HG02943 (cell line): ENCODE results near the gene HYAL1.
A peak's percentile ranks its signal among the peaks of the same experiment; 100 is the strongest.
"Not testable (repeated sequence)": the region's sequence is repeated elsewhere in the genome, so short reads cannot be mapped to it uniquely, and the experiment has no call there.

Experiments used
- ATAC-seq: cut with Tn5 transposase; IDR thresholded peaks from one replicate; pipeline ENCODE4 v1.9.1; 2021; ENCODE audit warnings: mild to moderate bottlenecking, low read depth, moderate library complexity; ENCODE audit not compliant: unreplicated experiment

The HYAL1 gene

GRCh38 chr3:50319894-50320625, 16.7 kb upstream of the HYAL1 start:
- no peak for ATAC-seq

GRCh38 chr3:50319181-50319893, 16.0 kb upstream of the HYAL1 start:
- ATAC-seq = no peak

DNA sequence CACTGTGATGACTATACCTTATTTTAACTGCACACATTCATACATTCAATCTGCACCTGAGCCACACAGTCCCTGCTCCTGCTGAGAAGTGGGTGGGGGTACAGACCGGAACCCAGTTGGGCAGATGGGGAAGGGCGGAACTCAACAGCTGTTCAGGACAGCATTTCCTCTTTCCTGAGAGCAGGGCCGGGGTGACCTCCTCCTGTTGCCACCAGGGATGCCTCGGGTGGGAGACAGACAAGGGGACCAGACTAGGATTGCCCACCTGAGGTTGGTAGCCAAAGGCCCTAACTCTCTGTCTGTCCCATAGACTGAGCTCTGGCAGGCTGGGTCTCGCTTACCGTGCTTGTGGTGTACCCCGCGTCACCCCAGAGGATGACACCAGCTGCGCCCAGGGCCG, 15.2 kb upstream of the HYAL1 start:
- ATAC-seq = no peak

DNA sequence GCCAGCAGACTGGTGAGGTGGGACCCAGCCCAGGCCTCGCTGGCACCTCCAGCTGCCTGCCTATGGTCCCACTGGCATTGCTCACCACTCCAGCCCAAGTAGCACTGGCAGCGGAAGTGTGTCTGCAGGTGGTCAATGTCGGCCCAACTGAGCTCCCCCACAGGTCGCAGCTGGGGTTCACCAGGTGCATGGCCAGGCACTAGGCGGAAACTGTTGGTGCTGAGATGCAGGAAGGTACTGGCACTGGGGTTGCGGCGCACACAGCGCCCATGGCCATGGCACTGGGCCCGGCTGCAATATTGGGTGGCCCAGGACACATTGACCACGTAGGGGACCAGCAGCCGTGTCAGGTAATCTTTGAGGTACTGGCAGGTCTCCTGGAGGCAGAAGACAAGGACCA, 14.8 kb upstream of the HYAL1 start:
- ATAC-seq = no peak

GRCh38 chr3:50317300-50317699, 13.9 kb upstream of the HYAL1 start:
- ATAC-seq = no peak

DNA sequence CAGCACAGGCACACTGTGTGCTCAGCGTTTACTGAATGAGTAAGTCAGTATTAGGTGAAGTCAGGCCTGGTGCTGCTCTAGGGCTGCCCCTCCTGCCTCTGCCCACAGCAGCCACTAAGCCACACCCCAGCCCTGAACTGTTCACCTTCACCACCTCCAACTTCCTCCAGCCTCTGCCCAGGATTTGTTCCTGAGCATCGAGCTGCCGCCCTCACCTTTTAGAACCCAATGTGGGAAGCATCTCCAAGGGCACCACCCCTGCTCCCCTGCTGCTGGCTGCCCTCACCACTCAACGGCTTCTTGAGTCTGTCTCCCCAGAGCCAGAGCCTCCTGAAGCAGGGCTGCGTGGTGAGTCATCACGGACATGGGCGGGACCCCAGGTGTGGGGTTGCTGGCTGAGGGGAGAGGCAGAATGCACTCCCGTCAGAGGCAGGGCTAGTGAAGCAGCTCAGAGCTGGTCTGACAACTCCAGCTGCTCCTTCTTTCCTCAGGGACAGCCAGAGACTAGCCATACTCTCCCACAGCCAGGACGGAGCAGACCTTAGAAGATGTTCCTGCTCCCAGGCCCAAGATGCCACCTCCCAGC, 13.4 kb upstream of the HYAL1 start:
- ATAC-seq = no peak

GRCh38 chr3:50314816-50315215, 11.4 kb upstream of the HYAL1 start:
- no peak for ATAC-seq

GRCh38 chr3:50314342-50314741, 11.0 kb upstream of the HYAL1 start:
- ATAC-seq = no peak

DNA sequence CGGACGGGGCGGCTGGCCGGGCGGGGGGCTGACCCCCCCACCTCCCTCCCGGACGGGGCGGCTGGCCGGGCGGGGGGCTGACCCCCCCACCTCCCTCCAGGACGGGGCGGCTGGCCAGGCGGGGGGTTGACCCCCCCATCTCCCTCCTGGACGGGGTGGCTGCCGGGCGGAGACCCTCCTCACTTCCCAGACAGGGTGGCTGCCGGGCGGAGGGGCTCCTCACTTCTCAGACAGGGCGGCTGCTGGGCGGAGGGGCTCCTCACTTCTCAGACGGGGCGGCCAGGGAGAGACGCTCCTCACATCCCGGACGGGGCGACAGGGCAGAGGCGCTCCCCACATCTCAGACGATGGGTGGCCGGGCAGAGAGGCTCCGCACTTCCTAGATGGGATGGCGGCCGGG, 8.7 kb upstream of the HYAL1 start:
- not testable (repeated sequence) for ATAC-seq

GRCh38 chr3:50304601-50305000, 1.2 kb upstream of the HYAL1 start:
- no peak for ATAC-seq

DNA sequence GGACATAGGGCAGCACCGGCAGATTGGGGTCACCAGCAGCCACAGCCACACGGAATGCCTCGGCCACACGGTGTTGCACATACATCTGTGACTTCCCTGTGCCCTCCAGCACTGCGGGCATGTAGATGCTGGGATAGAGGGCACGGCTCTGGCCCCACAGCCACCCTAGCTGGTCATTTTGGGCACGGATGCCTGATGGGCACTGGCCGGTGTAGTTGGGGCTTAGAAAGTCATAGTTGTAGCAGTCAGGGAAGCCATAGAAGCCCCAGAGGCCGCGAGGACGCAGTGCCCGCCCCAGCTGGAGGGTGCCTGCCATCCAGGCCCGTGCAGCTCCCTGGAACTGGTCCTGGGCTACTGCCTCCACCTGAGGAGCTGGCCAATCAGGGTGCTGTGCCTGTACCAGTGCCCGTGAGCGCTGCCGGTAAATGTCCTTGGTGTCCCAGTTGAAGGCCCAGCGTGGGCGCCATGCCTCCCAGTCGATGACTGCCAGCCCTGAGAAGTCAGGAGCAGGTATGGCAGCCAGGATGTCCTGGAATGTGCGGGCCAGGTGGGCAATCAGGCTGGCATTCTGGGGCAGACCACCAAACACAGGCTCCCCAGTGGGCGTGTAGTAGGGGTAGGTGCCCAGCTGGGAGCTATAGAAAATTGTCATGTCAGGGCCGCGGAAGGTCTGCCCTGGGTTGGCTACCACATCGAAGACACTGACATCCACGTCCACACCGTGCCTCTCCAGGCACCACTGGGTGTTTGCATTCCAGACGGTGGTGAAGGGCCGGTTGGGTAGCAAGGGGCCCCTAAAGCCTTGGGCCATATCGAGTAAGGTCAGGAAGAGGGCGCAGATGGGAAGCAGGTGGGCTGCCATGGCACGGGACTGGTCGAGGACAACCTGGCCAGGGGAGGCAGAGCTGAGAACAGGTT, 1.0 kb downstream of the HYAL1 start:
- no peak for ATAC-seq

- no peak for ATAC-seq
Observed at GRCh38 chr3:50300681-50301254, 2.6 kb downstream of the HYAL1 start.

DNA sequence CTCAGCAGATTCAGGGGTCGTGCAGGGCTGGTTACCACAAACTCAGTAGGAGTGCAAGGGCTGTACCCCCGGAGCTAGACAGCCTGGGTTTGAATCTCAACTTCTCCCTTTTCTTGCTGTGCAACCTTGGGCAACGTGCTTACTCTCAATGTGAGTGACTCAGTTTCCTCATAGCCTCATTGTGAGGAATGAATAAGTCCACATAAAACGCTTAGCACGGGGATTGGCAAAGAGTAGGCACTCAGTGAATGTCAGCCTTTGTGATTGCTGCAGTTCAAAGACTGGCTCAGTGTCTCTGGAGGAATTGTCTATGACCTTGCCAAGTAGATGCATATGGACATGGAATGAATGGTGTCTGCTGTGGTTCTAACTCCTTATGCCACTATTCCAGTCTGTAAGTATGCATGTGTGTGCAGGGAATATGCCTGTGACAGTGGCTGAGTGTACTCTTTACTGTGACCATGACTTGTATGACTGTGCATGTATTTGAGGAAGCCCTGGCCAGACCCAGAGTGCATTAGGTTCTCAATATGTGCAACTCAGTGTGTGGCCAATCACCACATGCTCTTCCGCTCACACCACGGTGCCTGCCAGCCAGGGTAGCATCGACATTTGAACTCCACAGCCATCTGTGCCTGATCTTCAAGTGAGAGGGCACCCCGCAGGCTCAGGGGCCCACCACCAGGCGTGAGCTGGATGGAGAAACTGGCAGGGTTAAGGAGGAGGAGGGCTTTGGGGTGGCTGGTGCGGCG, 3.3 kb downstream of the HYAL1 start:
- ATAC-seq = no peak

DNA sequence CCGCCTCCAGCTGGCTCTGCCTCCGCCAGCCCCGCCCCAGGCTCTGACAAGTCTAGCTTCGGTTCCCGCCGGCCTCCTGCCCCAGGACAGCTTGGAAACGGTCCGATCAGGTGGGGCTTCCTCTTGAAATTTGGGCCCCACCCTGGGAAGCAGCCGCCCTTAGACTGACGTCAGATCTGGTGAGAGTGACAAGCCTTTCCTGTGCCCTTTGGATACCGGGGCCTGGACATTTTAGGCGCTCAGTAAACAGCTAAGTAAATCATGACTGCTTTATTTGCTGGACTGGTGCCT, 3.8 kb downstream of the HYAL1 start:
- ATAC-seq = no peak

GRCh38 chr3:50298836-50299637, 4.3 kb downstream of the HYAL1 start, which contains the start of the genes HYAL3 and NAA80:
TSS of gene HYAL3 (minus strand) at chr3:50299405. CDS start at chr3:50295602, 3,803 bp downstream.
TSS of gene NAA80 (minus strand) at chr3:50299405. CDS start at chr3:50297463, 1,942 bp downstream.
- ATAC-seq = peak; percentile 75

GRCh38 chr3:50297896-50298725, 5.3 kb downstream of the HYAL1 start:
- no peak for ATAC-seq

- ATAC-seq = no peak
Observed at GRCh38 chr3:50297384-50297775, 6.0 kb downstream of the HYAL1 start.
